ENCODE data around the gene AQP2.

AQP2 gene

GRCh38 chr12:49960474-49961110, 10.1 kb downstream of the AQP2 start:
- DNase-seq (ENCODE audit: low read depth), result no peak
- H3K4me3 ChIP-seq (ENCODE audit: control insufficient read depth, low read depth, low read length), result no peak overlapping the region
- no peak for TF ChIP-seq CTCF (conservative IDR thresholded peaks at IDR 0.05; ENCODE audit: control insufficient read depth, insufficient read depth, low read depth, low read length)

- DNase-seq (ENCODE audit: low read depth), result no peak
- H3K4me3 ChIP-seq (ENCODE audit: control insufficient read depth, low read depth, low read length), result no peak within 1 kb of the TSS
- TF ChIP-seq CTCF (conservative IDR thresholded peaks at IDR 0.05; ENCODE audit: control insufficient read depth, insufficient read depth, low read depth, low read length), result no peak
Measured at GRCh38 chr12:49961111-49961922, 10.8 kb downstream of the AQP2 start, which contains the start of gene AQP5. Gene AQP5, plus strand, starts transcription at chr12:49961872. Its CDS starts 146 bp downstream, at chr12:49962018.

DNA sequence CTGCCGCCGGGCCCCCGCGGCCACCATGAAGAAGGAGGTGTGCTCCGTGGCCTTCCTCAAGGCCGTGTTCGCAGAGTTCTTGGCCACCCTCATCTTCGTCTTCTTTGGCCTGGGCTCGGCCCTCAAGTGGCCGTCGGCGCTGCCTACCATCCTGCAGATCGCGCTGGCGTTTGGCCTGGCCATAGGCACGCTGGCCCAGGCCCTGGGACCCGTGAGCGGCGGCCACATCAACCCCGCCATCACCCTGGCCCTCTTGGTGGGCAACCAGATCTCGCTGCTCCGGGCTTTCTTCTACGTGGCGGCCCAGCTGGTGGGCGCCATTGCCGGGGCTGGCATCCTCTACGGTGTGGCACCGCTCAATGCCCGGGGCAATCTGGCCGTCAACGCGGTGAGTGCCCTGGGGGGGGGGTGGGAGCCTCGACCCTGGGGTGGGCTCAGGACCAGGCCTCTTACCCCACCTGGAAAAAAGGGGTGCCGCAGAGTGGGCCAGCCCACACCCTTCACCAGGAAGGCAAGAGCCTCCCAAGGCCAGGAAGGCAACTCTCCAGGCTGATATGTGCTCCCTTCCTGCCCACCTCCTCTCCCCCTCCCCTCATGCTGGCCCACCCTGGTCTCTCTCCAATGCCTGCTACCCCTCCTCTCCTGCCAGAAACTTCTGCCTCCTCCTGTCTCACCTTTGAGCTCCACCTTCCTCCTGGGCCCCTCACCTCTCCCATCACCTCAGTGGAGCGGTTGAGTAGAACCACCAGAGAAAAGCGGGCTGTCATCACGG, 11.6 kb downstream of the AQP2 start:
- no peak for TF ChIP-seq CTCF (conservative IDR thresholded peaks at IDR 0.05; ENCODE audit: control insufficient read depth, insufficient read depth, low read depth, low read length)
- no peak for DNase-seq (ENCODE audit: low read depth)

DNA sequence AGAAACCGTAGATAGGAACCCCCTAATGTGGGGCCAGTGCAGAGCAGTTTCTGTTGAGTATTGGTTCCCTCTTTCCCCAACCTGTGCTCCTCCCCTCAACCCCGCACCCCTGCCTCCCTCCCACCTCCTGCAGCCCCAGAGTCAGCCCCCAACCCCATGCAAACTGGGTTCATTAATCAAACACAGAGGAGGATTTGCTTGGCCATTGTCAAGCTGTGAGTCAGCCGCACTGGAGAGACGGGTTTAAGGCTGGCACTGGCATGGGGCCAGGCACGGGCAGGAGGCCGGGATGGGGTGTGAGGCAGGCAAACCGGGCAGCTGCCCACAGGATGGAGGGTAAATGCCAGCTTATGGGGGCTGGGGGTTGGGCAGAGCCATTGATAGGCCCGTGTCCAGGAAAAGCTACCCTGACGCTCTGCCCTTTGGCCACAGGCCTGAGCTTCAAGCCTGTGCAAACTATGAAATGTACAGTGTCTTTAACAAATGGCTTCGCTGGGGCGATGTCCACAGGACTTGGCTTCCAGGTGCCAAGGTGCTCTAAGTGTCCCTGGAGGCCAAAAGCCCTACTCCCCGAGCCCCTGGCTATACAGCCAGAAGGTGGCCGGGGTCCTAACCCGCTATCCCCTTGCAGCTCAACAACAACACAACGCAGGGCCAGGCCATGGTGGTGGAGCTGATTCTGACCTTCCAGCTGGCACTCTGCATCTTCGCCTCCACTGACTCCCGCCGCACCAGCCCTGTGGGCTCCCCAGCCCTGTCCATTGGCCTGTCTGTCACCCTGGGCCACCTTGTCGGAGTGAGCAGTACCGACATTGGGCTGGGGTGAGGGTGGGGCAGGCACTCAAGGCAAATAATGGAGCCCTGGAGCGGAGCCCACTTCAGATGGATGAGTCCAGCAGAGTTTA, 12.6 kb downstream of the AQP2 start:
- H3K4me3 ChIP-seq (ENCODE audit: control insufficient read depth, low read depth, low read length), result no peak overlapping the region
- TF ChIP-seq CTCF (conservative IDR thresholded peaks at IDR 0.05; ENCODE audit: control insufficient read depth, insufficient read depth, low read depth, low read length), result no peak
- DNase-seq (ENCODE audit: low read depth), result no peak

More for the DNA sequence above, 11.6 kb downstream of the AQP2 start:
- no peak overlapping the region for H3K4me3 ChIP-seq (ENCODE audit: control insufficient read depth, low read depth, low read length)

- DNase-seq (ENCODE audit: low read depth), result no peak
- no peak for TF ChIP-seq CTCF (conservative IDR thresholded peaks at IDR 0.05; ENCODE audit: control insufficient read depth, insufficient read depth, low read depth, low read length)
- H3K4me3 ChIP-seq (ENCODE audit: control insufficient read depth, low read depth, low read length), result no peak overlapping the region
Measured at GRCh38 chr12:49963976-49964815, 13.7 kb downstream of the AQP2 start.
